ENCODE data around the gene KIF1B.

- TF ChIP-seq, protein P1, sequence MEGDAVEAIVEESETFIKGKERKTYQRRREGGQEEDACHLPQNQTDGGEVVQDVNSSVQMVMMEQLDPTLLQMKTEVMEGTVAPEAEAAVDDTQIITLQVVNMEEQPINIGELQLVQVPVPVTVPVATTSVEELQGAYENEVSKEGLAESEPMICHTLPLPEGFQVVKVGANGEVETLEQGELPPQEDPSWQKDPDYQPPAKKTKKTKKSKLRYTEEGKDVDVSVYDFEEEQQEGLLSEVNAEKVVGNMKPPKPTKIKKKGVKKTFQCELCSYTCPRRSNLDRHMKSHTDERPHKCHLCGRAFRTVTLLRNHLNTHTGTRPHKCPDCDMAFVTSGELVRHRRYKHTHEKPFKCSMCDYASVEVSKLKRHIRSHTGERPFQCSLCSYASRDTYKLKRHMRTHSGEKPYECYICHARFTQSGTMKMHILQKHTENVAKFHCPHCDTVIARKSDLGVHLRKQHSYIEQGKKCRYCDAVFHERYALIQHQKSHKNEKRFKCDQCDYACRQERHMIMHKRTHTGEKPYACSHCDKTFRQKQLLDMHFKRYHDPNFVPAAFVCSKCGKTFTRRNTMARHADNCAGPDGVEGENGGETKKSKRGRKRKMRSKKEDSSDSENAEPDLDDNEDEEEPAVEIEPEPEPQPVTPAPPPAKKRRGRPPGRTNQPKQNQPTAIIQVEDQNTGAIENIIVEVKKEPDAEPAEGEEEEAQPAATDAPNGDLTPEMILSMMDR (IDR thresholded peaks at IDR 0.05): peak in 1 of 6 experiments; percentile 8
- peak; percentile 74 to 81 for TF ChIP-seq POLR2A (IDR thresholded peaks at IDR 0.05)
Measured at GRCh38 chr1:10398734-10399443, 188.5 kb downstream of the KIF1B start, which contains the start of gene PGD.

Measured in Peyer's patch (tissue), 4 donors.